LNCaP clone FGC (cell line): ENCODE measurements around the gene PANX2.
"Not testable (repeated sequence)": the region's sequence is repeated elsewhere in the genome, so short reads cannot be mapped to it uniquely, and the experiment has no call there.

ENCODE experiments used
- DNase-seq: peaks from one replicate; pipeline ENCODE4 v3.0.0-alpha.2; 2011; ENCODE audit warnings: low read depth
- H3K4me3 ChIP-seq: 2 replicates; pipeline ENCODE4 v1.5.1; 2011; ENCODE audit warnings: mild to moderate bottlenecking, low read depth, low read length, control low read depth
- CTCF ChIP-seq: IDR thresholded peaks from 2 replicates; pipeline ENCODE4 v1.5.1; 2012; ENCODE audit warnings: mild to moderate bottlenecking; ENCODE audit not compliant: control insufficient read depth, insufficient read depth; ENCODE audit errors: extremely low read depth

The PANX2 gene

GRCh38 chr22:50157709-50158375, 12.7 kb upstream of the PANX2 start:
- no peak overlapping the region for H3K4me3 ChIP-seq
- TF ChIP-seq CTCF = no peak
- DNase-seq = peak; percentile 22

- no peak overlapping the region for H3K4me3 ChIP-seq
- no peak for DNase-seq
- TF ChIP-seq CTCF = no peak
Observed at GRCh38 chr22:50160947-50161346, 9.6 kb upstream of the PANX2 start.

GRCh38 chr22:50161508-50162390, 8.8 kb upstream of the PANX2 start:
- no peak overlapping the region for H3K4me3 ChIP-seq
- TF ChIP-seq CTCF = no peak

GRCh38 chr22:50162391-50162956, 8.1 kb upstream of the PANX2 start:
- no peak for DNase-seq
- H3K4me3 ChIP-seq = no peak overlapping the region
- TF ChIP-seq CTCF = no peak

More at GRCh38 chr22:50161508-50162390, 8.8 kb upstream of the PANX2 start:
- DNase-seq = no peak

GRCh38 chr22:50165436-50166123, 5.0 kb upstream of the PANX2 start:
- no peak overlapping the region for H3K4me3 ChIP-seq
- TF ChIP-seq CTCF = no peak
- DNase-seq = no peak

- no peak for DNase-seq
- TF ChIP-seq CTCF = no peak
- no peak overlapping the region for H3K4me3 ChIP-seq
Observed at GRCh38 chr22:50167689-50168489, 2.6 kb upstream of the PANX2 start.

- H3K4me3 ChIP-seq, DNase-seq: not testable (repeated sequence)
Observed at GRCh38 chr22:50168490-50169180, 1.9 kb upstream of the PANX2 start.
